ENCODE results near the gene LCN6. TPM values are rescaled to one million over a fixed set of nuclear protein-coding genes. Genes with fewer than 3 reads are reported as not detected.

Gene LCN6
- total and polyA plus RNA-seq, 9 of the 15 experiments (the other 6 are each of a cell fraction or from before 2014, with no cell fraction given): 0.10 to 0.45 (median 0.37) TPM; not detected in 5

- TF ChIP-seq FOXP4 (CRISPR knock-in tag; IDR thresholded peaks at IDR 0.05; ENCODE audit: borderline replicate concordance): no peak
- 0 out of 2 replicates have a peak, but pooled peaks have one; percentile 16 for TF ChIP-seq MED1 (CRISPR knock-in tag; IDR thresholded peaks at IDR 0.05; ENCODE audit: borderline replicate concordance)
- peak; percentile 22; the same call in 1 of the 2 replicates for TF ChIP-seq USF1 (CRISPR knock-in tag; IDR thresholded peaks at IDR 0.05)
- H3K27ac ChIP-seq (ENCODE audit: extremely low read depth, low read depth, low read length): no peak overlapping the region
- H3K9ac ChIP-seq (ENCODE audit: insufficient read depth in 1 of 2, low read depth in 2 of 2, low read length in 2 of 2): peak overlapping the region in 1 of 2 experiments; percentile 83; a peak in 2 of 4 replicates
- ATAC-seq (no peak), FAIRE-seq (no peak), DNase-seq (ENCODE audit: extremely low read depth in 1 of 4, low spot score in 3 of 4) (no peak)
- ChIA-PET CTCF (ENCODE audit: low intra/inter-chr PET ratio) (interaction anchor here (0.7 kb wide), 1 partner anchor 21 kb away, joined by 3 read pairs; no protein-coding TSS in a partner anchor), POLR2A (interaction anchor here (0.5 to 1.5 kb wide), 2 partner anchors 37 to 69 kb away, joined by 3 to 4 read pairs; no protein-coding TSS in a partner anchor)
- H3K9me3 ChIP-seq (replicated peaks; ENCODE audit: control insufficient read depth, insufficient read depth, low read depth, low read length): no peaks in the 10 kb centered on the region
- no peaks in the 10 kb centered on the region for H3K9me1 ChIP-seq (ENCODE audit: control insufficient read depth, insufficient read depth, low read length)
- no peaks in the 10 kb centered on the region for H3K79me2 ChIP-seq (ENCODE audit: control insufficient read depth, insufficient read depth, low read length)
- no TSS peak for BruUV-seq (replicated peaks)
- WGBS (ENCODE audit: insufficient coverage, low coverage, missing lambda C conversion rate): 83% methylated on average over 7 of the region's 14 CpGs
- no peaks in the 10 kb centered on the region for H4K20me1 ChIP-seq (replicated peaks; ENCODE audit: control insufficient read depth, insufficient read depth, low read length)
- in situ Hi-C loops (cut with MboI) (no loop called here), intact Hi-C loops (cut with micrococcal nuclease) (no loop called here)
- H3K4me2 ChIP-seq (ENCODE audit: insufficient read depth, low read length): peak overlapping the region; percentile 58; the same call in 1 of the 2 replicates
- peaks cover 0 to 5% of the 10 kb centered on the region in 2 experiments; a peak in 1 of 5 replicates for H3K27me3 ChIP-seq (ENCODE audit: control insufficient read depth in 2 of 2, insufficient read depth in 2 of 2, low read length in 2 of 2)
- H3K36me3 ChIP-seq (ENCODE audit: control insufficient read depth, insufficient read depth, low read length): no peaks in the 10 kb centered on the region
- H3K4me3 ChIP-seq: no peak overlapping the region
- peaks cover 16 to 71% of the 10 kb centered on the region in 2 experiments; a peak in 4 of 5 replicates for H3K4me1 ChIP-seq (replicated peaks in 1 of 2; ENCODE audit: control insufficient read depth in 2 of 2, insufficient read depth in 2 of 2, low read length in 2 of 2)
- H2AFZ ChIP-seq (ENCODE audit: low read depth, low read length): 0 out of 2 replicates have a peak overlapping the region, but pooled peaks have one; percentile 80
Observed at GRCh38 chr9:136763649-136764035, 15.3 kb upstream of the LCN6 start.

Measured in K562 (cell line).